ENCODE data around the gene RNF126.
A peak's percentile ranks its signal among the peaks of the same experiment; 100 is the strongest.
"Not testable (repeated sequence)": the region's sequence is repeated elsewhere in the genome, so short reads cannot be mapped to it uniquely, and the experiment has no call there.

RNF126 gene

GRCh38 chr19:685454-685931, 22.5 kb upstream of the RNF126 start:
- DNase-seq (ENCODE audit: low read depth), result no peak

GRCh38 chr19:682678-683320, 19.8 kb upstream of the RNF126 start:
- no peak for DNase-seq (ENCODE audit: low read depth)

GRCh38 chr19:681029-682019, 18.3 kb upstream of the RNF126 start:
- no peak for DNase-seq (ENCODE audit: low read depth)

GRCh38 chr19:680287-681028, 17.4 kb upstream of the RNF126 start:
- DNase-seq (ENCODE audit: low read depth), result peak; percentile 79

- no peak for DNase-seq (ENCODE audit: low read depth)
Measured at GRCh38 chr19:679418-680286, 16.6 kb upstream of the RNF126 start.

GRCh38 chr19:678791-679388, 15.9 kb upstream of the RNF126 start:
- no peak for DNase-seq (ENCODE audit: low read depth)

- no peak for DNase-seq (ENCODE audit: low read depth)
Measured at GRCh38 chr19:677601-678436, 14.8 kb upstream of the RNF126 start.

GRCh38 chr19:677201-677600, 14.2 kb upstream of the RNF126 start:
- DNase-seq (ENCODE audit: low read depth), result peak; percentile 73

- DNase-seq (ENCODE audit: low read depth), result no peak
Measured at GRCh38 chr19:676339-677105, 13.5 kb upstream of the RNF126 start, which contains the start of gene FSTL3. TSS of gene FSTL3 (plus strand) at chr19:676392. CDS start at chr19:676424, 32 bp downstream.

GRCh38 chr19:676007-676338, 13.0 kb upstream of the RNF126 start:
- no peak for DNase-seq (ENCODE audit: low read depth)

GRCh38 chr19:674282-675151, 11.5 kb upstream of the RNF126 start:
- DNase-seq (ENCODE audit: low read depth), result no peak

- DNase-seq (ENCODE audit: low read depth), result no peak
Measured at GRCh38 chr19:670609-671075, 7.6 kb upstream of the RNF126 start.

- not testable (repeated sequence) for DNase-seq (ENCODE audit: low read depth)
Measured at GRCh38 chr19:668675-669434, 5.8 kb upstream of the RNF126 start.

GRCh38 chr19:666985-667573, 4.1 kb upstream of the RNF126 start:
- DNase-seq (ENCODE audit: low read depth), result not testable (repeated sequence)

- no peak for DNase-seq (ENCODE audit: low read depth)
Measured at GRCh38 chr19:664913-665443, 2.0 kb upstream of the RNF126 start.

GRCh38 chr19:663682-664117, 686 bp upstream of the RNF126 start:
- DNase-seq (ENCODE audit: low read depth), result no peak
